Body of pancreas (tissue), 4 donors: ENCODE measurements around the gene REEP5.

ENCODE experiments used
- CTCF ChIP-seq, 7 experiments: fragments of 450-650 bp in 4 of 7; fragments of 200-600 bp in 3 of 7; sonication (generic) in 3 of 7; IDR thresholded peaks; one replicate each; pipeline ENCODE4 v1.5.1; 2016 to 2019; ENCODE audit warnings: antibody characterized with exemption in 7 of 7
- POLR2A ChIP-seq, 3 donors: fragments of 450-650 bp; IDR thresholded peaks; one replicate each; pipeline ENCODE4 v1.6.1; 2016; ENCODE audit warnings: antibody characterized with exemption in 3 of 3, mild to moderate bottlenecking in 2 of 3

GRCh38 chr5:112933651-112934365, 11.8 kb upstream of the REEP5 start:
- no peak for TF ChIP-seq CTCF (IDR thresholded peaks at IDR 0.05)
- TF ChIP-seq POLR2A (IDR thresholded peaks at IDR 0.05) = no peak
